WTC11 (cell line): ENCODE data around the gene SLC38A3.

Source experiments
- ATF3 ChIP-seq: sonication (generic); formaldehyde crosslinking; conservative IDR thresholded peaks from 2 replicates; pipeline ENCODE4 v1.8.1; 2022; ENCODE audit warnings: mild to moderate bottlenecking, missing genetic modification reagents
- CBFB ChIP-seq: sonication (generic); formaldehyde crosslinking; IDR thresholded peaks from 2 replicates; pipeline ENCODE4 v1.8.1; 2022; ENCODE audit warnings: mild to moderate bottlenecking, low read depth, missing genetic modification reagents
- CTCF ChIP-seq: fragments of 200-600 bp; IDR thresholded peaks from 2 replicates; pipeline ENCODE4 v1.8.0; 2022; ENCODE audit warnings: antibody characterized with exemption
- PRDM15 ChIP-seq: sonication (generic); formaldehyde crosslinking; IDR thresholded peaks from 2 replicates; pipeline ENCODE4 v1.8.0; 2022; ENCODE audit warnings: missing genetic modification reagents
- RELA ChIP-seq: sonication (generic); formaldehyde crosslinking; IDR thresholded peaks from 2 replicates; pipeline ENCODE4 v1.8.1; 2022; ENCODE audit warnings: missing genetic modification reagents, mild to moderate bottlenecking, borderline replicate concordance
- SP1 ChIP-seq: sonication (generic); formaldehyde crosslinking; conservative IDR thresholded peaks from 2 replicates; pipeline ENCODE4 v1.8.1; 2022; ENCODE audit warnings: missing genetic modification reagents
- TEAD1 ChIP-seq: sonication (generic); formaldehyde crosslinking; IDR thresholded peaks from 2 replicates; pipeline ENCODE4 v1.8.0; 2022; ENCODE audit warnings: mild to moderate bottlenecking, missing genetic modification reagents
- ZNF423 ChIP-seq: fragments of 250-450 bp; sonication (Bioruptor Pico); IDR thresholded peaks from 2 replicates; pipeline ENCODE4 v2.1.2; 2022; ENCODE audit warnings: mild to moderate bottlenecking, moderate library complexity
- ZNF425 ChIP-seq: fragments of 250-450 bp; sonication (Bioruptor Pico); conservative IDR thresholded peaks from 2 replicates; pipeline ENCODE4 v1.9.0; 2021; ENCODE audit warnings: mild to moderate bottlenecking
- ZNF512 ChIP-seq: sonication (generic); formaldehyde crosslinking; IDR thresholded peaks from 2 replicates; pipeline ENCODE4 v1.8.1; 2022; ENCODE audit warnings: missing genetic modification reagents, borderline replicate concordance

- TF ChIP-seq SP1 (CRISPR knock-in tag) (no peak), CTCF (no peak), RELA (CRISPR knock-in tag) (no peak), ATF3 (CRISPR knock-in tag) (no peak), ZNF512 (CRISPR knock-in tag) (no peak), CBFB (no peak), TEAD1 (CRISPR knock-in tag) (no peak), ZNF425 (CRISPR knock-in tag) (no peak), PRDM15 (CRISPR knock-in tag) (no peak), ZNF423 (CRISPR knock-in tag) (no peak)
Measured at GRCh38 chr3:50248387-50248786, 43.3 kb downstream of the SLC38A3 start.
